Neural progenitor cell (in vitro differentiated cells): ENCODE data around the gene LPO.

Source experiments
- EZH2 ChIP-seq: fragments of 200-600 bp; sonication (generic); IDR thresholded peaks from 2 replicates; pipeline ENCODE4 v1.6.1; 2017; ENCODE audit warnings: antibody characterized with exemption, mild to moderate bottlenecking, moderate library complexity
- EZH2phosphoT487 ChIP-seq: fragments of 200-600 bp; sonication (generic); IDR thresholded peaks from 2 replicates; pipeline ENCODE4 v1.6.1; 2017; ENCODE audit warnings: antibody characterized with exemption
- TF ChIP-seq, protein P1 (sequence below): fragments of 200-600 bp; sonication (generic); IDR thresholded peaks from 2 replicates; pipeline ENCODE4 v1.5.1; 2017; ENCODE audit warnings: antibody characterized with exemption, mild to moderate bottlenecking

DNA sequence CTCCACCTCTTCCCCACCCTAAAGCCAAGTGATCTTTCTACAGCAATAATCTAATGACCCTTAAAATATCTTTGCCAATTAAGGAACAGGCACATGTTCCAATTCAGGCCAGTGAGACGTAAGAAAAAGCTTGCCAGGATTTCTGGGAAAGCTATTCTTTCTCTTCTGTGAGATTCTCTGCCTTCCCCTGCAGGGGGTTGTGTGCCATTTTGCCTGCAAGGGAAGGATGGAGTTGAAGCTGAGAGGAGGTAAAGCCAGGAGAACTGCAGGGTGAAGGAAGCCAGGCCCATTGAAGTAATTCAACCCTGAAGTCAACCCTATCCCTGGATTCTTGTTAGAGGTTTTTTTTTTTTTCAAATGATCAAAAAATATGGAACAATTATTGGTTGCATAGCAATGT is 9.0 kb upstream of the LPO start:
- TF ChIP-seq, protein P1, sequence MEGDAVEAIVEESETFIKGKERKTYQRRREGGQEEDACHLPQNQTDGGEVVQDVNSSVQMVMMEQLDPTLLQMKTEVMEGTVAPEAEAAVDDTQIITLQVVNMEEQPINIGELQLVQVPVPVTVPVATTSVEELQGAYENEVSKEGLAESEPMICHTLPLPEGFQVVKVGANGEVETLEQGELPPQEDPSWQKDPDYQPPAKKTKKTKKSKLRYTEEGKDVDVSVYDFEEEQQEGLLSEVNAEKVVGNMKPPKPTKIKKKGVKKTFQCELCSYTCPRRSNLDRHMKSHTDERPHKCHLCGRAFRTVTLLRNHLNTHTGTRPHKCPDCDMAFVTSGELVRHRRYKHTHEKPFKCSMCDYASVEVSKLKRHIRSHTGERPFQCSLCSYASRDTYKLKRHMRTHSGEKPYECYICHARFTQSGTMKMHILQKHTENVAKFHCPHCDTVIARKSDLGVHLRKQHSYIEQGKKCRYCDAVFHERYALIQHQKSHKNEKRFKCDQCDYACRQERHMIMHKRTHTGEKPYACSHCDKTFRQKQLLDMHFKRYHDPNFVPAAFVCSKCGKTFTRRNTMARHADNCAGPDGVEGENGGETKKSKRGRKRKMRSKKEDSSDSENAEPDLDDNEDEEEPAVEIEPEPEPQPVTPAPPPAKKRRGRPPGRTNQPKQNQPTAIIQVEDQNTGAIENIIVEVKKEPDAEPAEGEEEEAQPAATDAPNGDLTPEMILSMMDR, result no peak
- no peak for TF ChIP-seq EZH2phosphoT487
- no peak for TF ChIP-seq EZH2
